H1 (cell line): ENCODE measurements around the gene OSBPL2. TPM values are rescaled to one million over a fixed set of nuclear protein-coding genes. Genes with fewer than 3 reads are reported as not detected.

Experiments
- MAX ChIP-seq: IDR thresholded peaks from 2 replicates; pipeline ENCODE4 v1.6.1; 2012; ENCODE audit warnings: inconsistent platforms
- POU5F1 ChIP-seq: IDR thresholded peaks from 2 replicates; pipeline ENCODE4 v1.6.1; 2011; ENCODE audit warnings: low read depth, mild to moderate bottlenecking, low read length, moderate library complexity
- RAD21 ChIP-seq, 2 experiments: IDR thresholded peaks in 1 of 2; conservative IDR thresholded peaks in 1 of 2; 2 replicates each; pipeline ENCODE4 v1.6.1; 2011; ENCODE audit warnings: low read depth in 2 of 2, low read length in 2 of 2, improper control_type of control experiment in 1 of 2, inconsistent platforms in 1 of 2, mild to moderate bottlenecking in 1 of 2, moderate library complexity in 1 of 2
- TAF1 ChIP-seq: IDR thresholded peaks from 2 replicates; pipeline ENCODE4 v1.6.1; 2011; ENCODE audit warnings: mild to moderate bottlenecking, low read depth, low read length
- polyA plus RNA-seq, 7 experiments: library from polyadenylated mRNA; depleted of rRNA in 3 of 7; stranded (reverse) in 5 of 7; unstranded in 2 of 7; fragments of >200 nt in 5 of 7; fragments of 200-250 nt in 2 of 7; gene quantifications; 1 replicate in 5 of 7; 2 replicates in 1 of 7; 4 replicates in 1 of 7; pipeline versions ENCODE4 v1.2.1 to v1.2.3, GENCODE V29; 2011 to 2013; ENCODE audit warnings: missing spikeins in 2 of 7, mixed read lengths in 2 of 7
- total RNA-seq: library from RNA; stranded (reverse); fragmentation: NEBNext Ultra II Directional; extraction: Animal tissue kit (Norgen Biotek cat#: 25700); gene quantifications from 2 replicates; pipeline ENCODE4 v1.2.1, GENCODE V29; 2021

Gene OSBPL2
- total and polyA plus RNA-seq, 2 of the 8 experiments (the other 6 are each of a cell fraction or from before 2014, with no cell fraction given) = 11.7 to 42.4 TPM

DNA sequence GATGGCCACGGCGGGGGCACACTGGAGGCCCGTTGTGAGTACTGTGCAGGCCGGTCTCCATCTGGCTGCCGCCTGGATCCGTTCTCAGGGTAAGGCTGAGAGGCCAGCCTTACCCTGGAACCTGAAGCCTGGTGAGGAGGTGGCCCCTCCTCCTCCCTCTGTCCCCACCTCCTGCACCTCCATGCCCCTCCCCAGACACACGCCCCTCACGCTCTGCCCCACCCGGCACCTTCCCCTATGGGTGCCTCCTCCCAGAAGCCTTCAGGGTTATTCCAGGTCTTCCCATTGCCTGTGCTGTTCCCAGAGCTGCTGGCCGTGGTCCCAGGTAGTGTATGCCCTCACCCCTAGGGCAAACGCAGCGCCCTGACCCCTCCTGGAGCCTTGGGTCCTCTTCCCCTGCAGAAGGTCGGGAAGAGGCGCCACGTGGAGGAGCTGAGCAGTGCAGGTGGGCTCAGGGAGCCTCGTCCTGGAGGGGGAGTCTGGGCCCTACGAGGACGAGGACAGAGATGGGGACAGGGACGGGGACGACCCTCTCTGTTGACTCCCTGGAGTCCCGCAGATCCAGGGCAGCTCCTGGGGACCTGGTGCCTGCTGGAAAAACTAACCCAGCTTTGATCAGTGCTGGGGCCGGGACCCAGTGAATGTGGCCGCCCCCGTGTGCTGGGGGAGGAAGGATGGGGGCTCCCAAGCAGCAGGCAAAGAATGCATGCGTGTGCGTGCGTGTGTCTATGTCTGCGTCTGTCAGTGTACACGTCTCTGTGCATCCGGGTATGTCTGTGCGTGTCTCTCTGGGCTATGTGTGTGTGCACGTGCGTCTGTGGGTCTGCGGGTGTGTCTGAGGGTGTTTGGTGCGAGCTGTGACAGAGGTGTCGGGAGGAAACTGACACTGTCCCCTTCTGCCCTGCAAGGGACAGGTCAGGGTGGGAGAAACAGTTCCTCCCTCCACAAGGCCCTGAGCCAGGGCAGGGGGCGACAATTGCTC lies 10.1 kb upstream of the OSBPL2 start (continued):
- peak; percentile 98 for TF ChIP-seq MAX
- peak in 1 of 2 experiments; percentile 18; a peak in 1 of 4 replicates for TF ChIP-seq RAD21 (IDR thresholded peaks at IDR 0.05 in 1 of 2, conservative IDR thresholded peaks at IDR 0.05 in 1 of 2; ENCODE audit: low read depth in 2 of 2, low read length in 2 of 2)
- TF ChIP-seq POU5F1 = no peak
- 0 out of 2 replicates have a peak, but pooled peaks have one; percentile 40 for TF ChIP-seq TAF1
